HepG2 (cell line): ENCODE measurements around the gene DRC7. TPM values are rescaled to one million over a fixed set of nuclear protein-coding genes. Genes with fewer than 3 reads are reported as not detected.

Source experiments
- ATF3 ChIP-seq: sonication (generic); formaldehyde crosslinking; IDR thresholded peaks from 2 replicates; pipeline ENCODE4 v1.4.0; 2020; ENCODE audit warnings: missing genetic modification reagents
- CBX2 ChIP-seq, 2 experiments: fragments of 200-600 bp in 1 of 2; sonication (generic); formaldehyde crosslinking in 1 of 2; IDR thresholded peaks; 2 replicates each; pipeline versions ENCODE4 v1.7.0 to v1.8.1; 2018 to 2022; ENCODE audit warnings: low read depth in 2 of 2, low read length in 1 of 2, mild to moderate bottlenecking in 1 of 2, missing genetic modification reagents in 1 of 2
- GLMP ChIP-seq: sonication (generic); formaldehyde crosslinking; IDR thresholded peaks from 2 replicates; pipeline ENCODE4 v1.9.0; 2021; ENCODE audit warnings: missing genetic modification reagents, mild to moderate bottlenecking, borderline replicate concordance
- PLSCR1 ChIP-seq: sonication (generic); formaldehyde crosslinking; IDR thresholded peaks from 2 replicates; pipeline ENCODE4 v1.5.0; 2020; ENCODE audit warnings: missing genetic modification reagents, mild to moderate bottlenecking, borderline replicate concordance
- TRAFD1 ChIP-seq: sonication (generic); formaldehyde crosslinking; IDR thresholded peaks from 2 replicates; pipeline ENCODE4 v1.5.1; 2020; ENCODE audit warnings: missing genetic modification reagents, mild to moderate bottlenecking, borderline replicate concordance
- ZBTB49 ChIP-seq: sonication (generic); formaldehyde crosslinking; IDR thresholded peaks from 2 replicates; pipeline ENCODE4 v1.4.0; 2020; ENCODE audit warnings: missing genetic modification reagents, borderline replicate concordance
- ZHX2 ChIP-seq, 2 experiments: sonication (generic) in 1 of 2; formaldehyde crosslinking in 1 of 2; IDR thresholded peaks; 2 replicates each; pipeline versions ENCODE4 v1.6.1 to v1.9.0; 2014 to 2022; ENCODE audit warnings: antibody characterized with exemption in 1 of 2, borderline replicate concordance in 1 of 2, inconsistent platforms in 1 of 2, low read depth in 1 of 2, missing genetic modification reagents in 1 of 2
- ZNF143 ChIP-seq: sonication (generic); formaldehyde crosslinking; IDR thresholded peaks from 2 replicates; pipeline ENCODE4 v1.4.0; 2020; ENCODE audit warnings: missing genetic modification reagents
- ZNF33B ChIP-seq: sonication (generic); formaldehyde crosslinking; IDR thresholded peaks from 2 replicates; pipeline ENCODE4 v1.5.1; 2020; ENCODE audit warnings: mild to moderate bottlenecking, missing genetic modification reagents
- ZSCAN22 ChIP-seq: sonication (generic); formaldehyde crosslinking; IDR thresholded peaks from 2 replicates; pipeline ENCODE4 v1.4.0; 2020; ENCODE audit warnings: mild to moderate bottlenecking, missing genetic modification reagents
- ZSCAN5A ChIP-seq: sonication (generic); formaldehyde crosslinking; IDR thresholded peaks from 2 replicates; pipeline ENCODE4 v1.8.0; 2022; ENCODE audit warnings: mild to moderate bottlenecking, missing genetic modification reagents, borderline replicate concordance
- polyA plus RNA-seq, 8 experiments: library from polyadenylated mRNA; depleted of rRNA in 3 of 8; stranded (reverse) in 7 of 8; unstranded in 1 of 8; fragments of >200 nt; fragmentation: Illumina TruSeq in 4 of 8; extraction: Trizol in 4 of 8; gene quantifications; 2 replicates each; pipeline versions ENCODE4 v1.2.1 to v1.2.3, GENCODE V29; 2011 to 2016; ENCODE audit warnings: low read depth in 4 of 8, missing spikeins in 1 of 8, mixed read lengths in 1 of 8; ENCODE audit not compliant: insufficient read depth in 1 of 8
- total RNA-seq, 5 experiments: library from RNA; depleted of rRNA; stranded (reverse); fragments of >200 nt; fragmentation: Illumina TruSeq; extraction: Trizol; gene quantifications; 2 replicates each; pipeline ENCODE4 v1.2.3, GENCODE V29; 2016; ENCODE audit warnings: low read depth in 1 of 5

Gene DRC7
- total and polyA plus RNA-seq, 2 of the 13 experiments (the other 11 are each of a cell fraction or from before 2014, with no cell fraction given), result 2.7 to 3.4 TPM

- 0 out of 2 replicates have a peak, but pooled peaks have one; percentile 9 for TF ChIP-seq ZHX2 (IDR thresholded peaks at IDR 0.05; ENCODE audit: low read depth)
- TF ChIP-seq ZHX2 (CRISPR knock-in tag; IDR thresholded peaks at IDR 0.05; ENCODE audit: borderline replicate concordance), result no peak
- TF ChIP-seq GLMP (CRISPR knock-in tag), result no peak
- TF ChIP-seq ATF3 (CRISPR knock-in tag), result no peak
- TF ChIP-seq CBX2 (IDR thresholded peaks at IDR 0.05; ENCODE audit: low read depth, low read length), result no peak
- TF ChIP-seq CBX2 (CRISPR knock-in tag; IDR thresholded peaks at IDR 0.05; ENCODE audit: low read depth), result no peak
- no peak for TF ChIP-seq TRAFD1 (CRISPR knock-in tag)
- TF ChIP-seq ZSCAN5A (CRISPR knock-in tag), result no peak; the same call in 1 of the 2 replicates
- TF ChIP-seq ZBTB49 (CRISPR knock-in tag), result no peak
- TF ChIP-seq PLSCR1 (CRISPR knock-in tag), result no peak
- 0 out of 2 replicates have a peak, but pooled peaks have one; percentile 57 for TF ChIP-seq ZSCAN22 (CRISPR knock-in tag)
- TF ChIP-seq ZNF33B (CRISPR knock-in tag), result no peak; the same call in 1 of the 2 replicates
- TF ChIP-seq ZNF143 (CRISPR knock-in tag), result no peak; the same call in 1 of the 2 replicates
Measured at GRCh38 chr16:57704011-57704904, 9.7 kb downstream of the DRC7 start (continued).
